IPS-15b (cell line): Measurements from ENCODE around the gene C4orf36.

ENCODE experiments used
- H3K27me3 ChIP-seq: one replicate; pipeline ENCODE4 v1.6.1; 2013; ENCODE audit warnings: low read length; ENCODE audit not compliant: control insufficient read depth, insufficient read depth
- H3K36me3 ChIP-seq: one replicate; pipeline ENCODE4 v1.6.1; 2013; ENCODE audit warnings: low read length; ENCODE audit not compliant: control insufficient read depth, insufficient read depth
- H3K4me1 ChIP-seq: one replicate; pipeline ENCODE4 v1.6.1; 2013; ENCODE audit warnings: mild to moderate bottlenecking, low read length; ENCODE audit not compliant: control insufficient read depth, insufficient read depth
- H3K4me3 ChIP-seq: one replicate; pipeline ENCODE4 v1.5.1; 2013; ENCODE audit warnings: low read depth, low read length
- H3K9ac ChIP-seq: one replicate; pipeline ENCODE4 v1.6.1; 2013; ENCODE audit warnings: low read depth, mild to moderate bottlenecking, low read length
- H3K9me3 ChIP-seq: one replicate; pipeline ENCODE4 v1.6.1; 2013; ENCODE audit warnings: mild to moderate bottlenecking, low read length; ENCODE audit not compliant: control insufficient read depth, insufficient read depth

Gene C4orf36

DNA sequence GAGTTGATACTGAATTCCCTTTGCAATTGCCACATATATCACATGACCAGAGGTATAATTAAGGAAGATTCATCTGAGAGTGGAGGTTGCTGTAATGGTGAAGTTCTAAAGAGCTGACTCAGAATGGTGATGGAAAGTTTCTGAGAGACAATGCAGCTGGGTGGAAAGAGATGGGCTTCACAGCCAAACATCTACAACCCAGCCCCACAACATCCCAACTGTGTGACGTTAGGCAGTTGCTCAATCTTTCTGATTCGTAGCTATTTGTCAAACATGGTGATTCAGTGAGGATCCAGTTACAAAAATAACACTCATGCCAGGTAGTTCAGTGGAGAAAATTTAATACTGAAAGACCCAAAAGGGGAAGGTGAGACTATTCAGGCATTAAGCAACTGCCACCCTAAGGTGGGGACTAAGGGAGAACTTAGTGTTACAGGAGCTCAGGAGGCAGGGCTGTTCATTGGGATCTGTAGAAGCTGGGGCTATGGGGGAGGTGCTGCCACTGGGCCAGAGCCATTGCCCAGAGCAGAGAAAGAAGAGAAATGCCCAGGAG is 35.7 kb upstream of the C4orf36 start:
- Histone ChIP-seq H3K9ac (no peak overlapping the region), H3K9me3 (no peaks in the 10 kb centered on the region), H3K4me3 (no peak overlapping the region), H3K4me1 (no peaks in the 10 kb centered on the region), H3K36me3 (no peaks in the 10 kb centered on the region), H3K27me3 (no peaks in the 10 kb centered on the region)

DNA sequence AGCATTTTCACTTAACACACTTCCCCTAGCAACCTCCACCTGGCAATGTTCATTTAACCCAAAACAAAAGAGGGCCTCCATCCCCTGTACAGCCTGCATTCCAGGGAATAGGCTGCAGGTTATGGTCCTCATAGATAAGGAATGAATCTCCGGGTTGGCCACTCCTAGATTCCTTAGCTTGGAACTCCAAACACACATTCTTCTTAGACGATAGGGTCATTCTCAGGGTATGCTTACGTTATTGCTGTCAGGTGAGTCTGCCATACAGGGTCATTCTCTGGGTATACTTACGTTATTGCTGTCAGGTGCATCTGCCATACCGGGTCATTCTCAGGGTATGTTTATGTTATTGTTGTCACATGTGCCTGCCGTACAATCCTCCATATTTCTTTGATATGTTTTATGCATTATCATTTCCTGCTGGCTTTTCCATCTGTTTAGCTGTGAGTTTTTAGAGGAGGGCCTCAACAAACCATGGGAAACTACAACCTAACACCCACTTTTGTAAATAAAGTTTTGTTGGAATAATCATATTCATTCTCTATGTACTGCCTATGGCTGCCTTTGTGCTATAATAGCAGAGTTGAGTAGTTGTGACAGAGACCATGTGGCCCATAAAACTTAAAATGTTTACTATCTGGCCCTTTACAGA is 34.3 kb upstream of the C4orf36 start:
- Histone ChIP-seq H3K36me3 (no peaks in the 10 kb centered on the region), H3K4me1 (peaks cover 3% of the 10 kb centered on the region), H3K4me3 (no peak overlapping the region), H3K27me3 (no peaks in the 10 kb centered on the region), H3K9me3 (no peaks in the 10 kb centered on the region), H3K9ac (no peak overlapping the region)

DNA sequence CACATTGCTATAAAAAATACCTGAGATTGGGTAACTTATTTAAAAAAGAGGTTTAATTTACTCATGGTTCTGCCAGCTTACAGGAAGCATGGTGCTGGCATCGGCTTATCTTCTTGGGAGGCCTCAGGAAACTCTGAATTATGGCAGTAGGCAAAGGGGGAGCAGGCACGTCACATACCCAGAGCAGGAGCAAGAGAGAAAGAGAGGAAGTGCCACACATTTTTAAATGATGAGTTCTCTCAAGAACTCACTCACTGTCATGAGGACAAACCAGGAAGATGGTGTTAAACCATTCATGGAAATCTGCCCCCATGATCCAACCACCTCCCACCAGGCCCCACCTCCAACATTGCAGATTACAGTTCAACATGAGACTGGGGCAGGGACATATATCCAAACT is 32.6 kb upstream of the C4orf36 start:
- Histone ChIP-seq H3K4me3 (no peak overlapping the region), H3K9ac (no peak overlapping the region), H3K4me1 (peaks cover 3% of the 10 kb centered on the region), H3K27me3 (no peaks in the 10 kb centered on the region), H3K9me3 (no peaks in the 10 kb centered on the region), H3K36me3 (no peaks in the 10 kb centered on the region)

DNA sequence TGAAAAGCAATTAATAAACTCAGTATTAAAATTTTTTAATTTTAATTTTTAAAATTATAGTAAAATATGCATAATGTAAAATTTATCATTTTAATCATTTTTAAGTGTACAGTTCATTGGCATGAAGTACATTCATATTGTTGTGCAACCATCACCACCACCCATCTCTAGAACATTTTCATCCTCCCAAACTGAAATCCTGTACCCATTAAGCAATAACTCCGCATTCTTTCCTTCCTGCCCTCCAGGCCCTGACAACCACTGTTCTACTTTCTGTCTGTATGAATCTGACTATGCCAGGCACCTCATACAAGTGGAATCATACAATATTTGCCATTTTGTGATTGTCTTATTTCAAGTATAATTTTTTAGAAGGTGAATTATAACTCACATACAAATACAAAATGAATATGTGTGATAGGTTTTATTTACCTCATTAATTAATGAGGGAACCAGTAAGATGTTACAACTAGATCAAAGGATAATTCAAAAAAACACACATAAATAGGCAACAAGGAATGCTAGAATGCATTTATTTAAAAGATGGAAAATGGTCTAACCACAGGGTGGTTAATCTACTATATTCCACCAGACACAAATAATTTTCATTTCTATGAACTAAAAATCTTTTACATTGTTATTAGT is 29.5 kb upstream of the C4orf36 start:
- Histone ChIP-seq H3K9ac (no peak overlapping the region), H3K9me3 (no peaks in the 10 kb centered on the region), H3K36me3 (no peaks in the 10 kb centered on the region), H3K27me3 (no peaks in the 10 kb centered on the region), H3K4me1 (peaks cover 3% of the 10 kb centered on the region), H3K4me3 (no peak overlapping the region)

GRCh38 chr4:86919561-86920223 is 27.5 kb upstream of the C4orf36 start:
- H3K4me3 ChIP-seq = no peak overlapping the region
- H3K9ac ChIP-seq = no peak overlapping the region

GRCh38 chr4:86918539-86919072 is 26.4 kb upstream of the C4orf36 start:
- Histone ChIP-seq H3K9me3 (no peaks in the 10 kb centered on the region), H3K4me3 (no peak overlapping the region), H3K4me1 (peaks cover 3% of the 10 kb centered on the region), H3K36me3 (no peaks in the 10 kb centered on the region), H3K27me3 (no peaks in the 10 kb centered on the region), H3K9ac (no peak overlapping the region)

More at GRCh38 chr4:86919561-86920223, 27.5 kb upstream of the C4orf36 start:
- H3K27me3 ChIP-seq = no peaks in the 10 kb centered on the region
- no peaks in the 10 kb centered on the region for H3K36me3 ChIP-seq
- no peaks in the 10 kb centered on the region for H3K9me3 ChIP-seq
- H3K4me1 ChIP-seq = peaks cover 3% of the 10 kb centered on the region

- Histone ChIP-seq H3K4me3 (no peak overlapping the region), H3K4me1 (no peaks in the 10 kb centered on the region), H3K9ac (no peak overlapping the region), H3K9me3 (no peaks in the 10 kb centered on the region), H3K27me3 (no peaks in the 10 kb centered on the region), H3K36me3 (no peaks in the 10 kb centered on the region)
Measured at GRCh38 chr4:86917212-86918039, 25.2 kb upstream of the C4orf36 start.

- Histone ChIP-seq H3K27me3 (no peaks in the 10 kb centered on the region), H3K36me3 (no peaks in the 10 kb centered on the region), H3K9me3 (no peaks in the 10 kb centered on the region), H3K4me3 (no peak overlapping the region), H3K4me1 (no peaks in the 10 kb centered on the region), H3K9ac (no peak overlapping the region)
Measured at GRCh38 chr4:86916392-86916791, 24.2 kb upstream of the C4orf36 start.

GRCh38 chr4:86910820-86911684 is 18.8 kb upstream of the C4orf36 start:
- Histone ChIP-seq H3K9me3 (no peaks in the 10 kb centered on the region), H3K27me3 (no peaks in the 10 kb centered on the region), H3K4me3 (no peak overlapping the region), H3K36me3 (no peaks in the 10 kb centered on the region), H3K9ac (no peak overlapping the region), H3K4me1 (no peaks in the 10 kb centered on the region)

- no peak overlapping the region for H3K9ac ChIP-seq
- H3K4me3 ChIP-seq = no peak overlapping the region
- no peaks in the 10 kb centered on the region for H3K9me3 ChIP-seq
- H3K4me1 ChIP-seq = no peaks in the 10 kb centered on the region
- no peaks in the 10 kb centered on the region for H3K27me3 ChIP-seq
- no peaks in the 10 kb centered on the region for H3K36me3 ChIP-seq
Measured at GRCh38 chr4:86910369-86910768, 18.1 kb upstream of the C4orf36 start.
